ENCODE measurements around the gene LILRB2. TPM values are rescaled to one million over a fixed set of nuclear protein-coding genes. Genes with fewer than 3 reads are reported as not detected.

Gene LILRB2
- total and polyA plus RNA-seq, 2 experiments from 2014 or later = not detected

GRCh38 chr19:54255105-54255775 lies 25.7 kb downstream of the LILRB2 start:
- H3K27me3 ChIP-seq (ENCODE audit: insufficient read depth) = no peaks in the 10 kb centered on the region
- 0 out of 2 replicates have a peak overlapping the region, but pooled peaks have one; percentile 23 for H2AFZ ChIP-seq
- H3F3A ChIP-seq (replicated peaks; ENCODE audit: low read depth) = no peaks in the 10 kb centered on the region
- Mint-ChIP-seq H3K4me1 (peaks cover 4% of the 10 kb centered on the region; the same call in 1 of the 3 replicates), H3K27ac (no peak overlapping the region), H3K9me3 (no peaks in the 10 kb centered on the region), H3K4me3 (no peak overlapping the region; the same call in 2 of the 3 replicates), H3K27me3 (ENCODE audit: insufficient read depth, low read depth, poor library complexity) (peaks cover 5% of the 10 kb centered on the region), H3K36me3 (ENCODE audit: low read depth) (no peaks in the 10 kb centered on the region)
- no peak overlapping the region for H3K27ac ChIP-seq (ENCODE audit: low read depth)
- H3K4me1 ChIP-seq (ENCODE audit: insufficient read depth) = no peaks in the 10 kb centered on the region
- H3K4me3 ChIP-seq = no peak overlapping the region
- no peaks in the 10 kb centered on the region for H3K36me3 ChIP-seq (ENCODE audit: insufficient read depth)
- no peaks in the 10 kb centered on the region for H3K9me2 ChIP-seq (ENCODE audit: insufficient read depth)
- no peak; the same call in 2 of the 3 replicates for ATAC-seq
- DNase-seq (ENCODE audit: low spot score) = no peak
- TF ChIP-seq EZH2phosphoT487 (IDR thresholded peaks at IDR 0.05; ENCODE audit: unreplicated experiment) = no peak
- no peak for TF ChIP-seq ZNF331 (CRISPR knock-in tag; IDR thresholded peaks at IDR 0.05; ENCODE audit: low read depth)
- TF ChIP-seq ZNF114 (CRISPR knock-in tag; IDR thresholded peaks at IDR 0.05) = no peak
- TF ChIP-seq NANOG (IDR thresholded peaks at IDR 0.05; ENCODE audit: borderline replicate concordance) = no peak
- TF ChIP-seq, protein P1, sequence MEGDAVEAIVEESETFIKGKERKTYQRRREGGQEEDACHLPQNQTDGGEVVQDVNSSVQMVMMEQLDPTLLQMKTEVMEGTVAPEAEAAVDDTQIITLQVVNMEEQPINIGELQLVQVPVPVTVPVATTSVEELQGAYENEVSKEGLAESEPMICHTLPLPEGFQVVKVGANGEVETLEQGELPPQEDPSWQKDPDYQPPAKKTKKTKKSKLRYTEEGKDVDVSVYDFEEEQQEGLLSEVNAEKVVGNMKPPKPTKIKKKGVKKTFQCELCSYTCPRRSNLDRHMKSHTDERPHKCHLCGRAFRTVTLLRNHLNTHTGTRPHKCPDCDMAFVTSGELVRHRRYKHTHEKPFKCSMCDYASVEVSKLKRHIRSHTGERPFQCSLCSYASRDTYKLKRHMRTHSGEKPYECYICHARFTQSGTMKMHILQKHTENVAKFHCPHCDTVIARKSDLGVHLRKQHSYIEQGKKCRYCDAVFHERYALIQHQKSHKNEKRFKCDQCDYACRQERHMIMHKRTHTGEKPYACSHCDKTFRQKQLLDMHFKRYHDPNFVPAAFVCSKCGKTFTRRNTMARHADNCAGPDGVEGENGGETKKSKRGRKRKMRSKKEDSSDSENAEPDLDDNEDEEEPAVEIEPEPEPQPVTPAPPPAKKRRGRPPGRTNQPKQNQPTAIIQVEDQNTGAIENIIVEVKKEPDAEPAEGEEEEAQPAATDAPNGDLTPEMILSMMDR (conservative IDR thresholded peaks at IDR 0.05; ENCODE audit: low read depth in 2 of 2) = no peak
- no peak for TF ChIP-seq POLR2AphosphoS5 (IDR thresholded peaks at IDR 0.05; ENCODE audit: low read depth)
- TF ChIP-seq, protein P2, sequence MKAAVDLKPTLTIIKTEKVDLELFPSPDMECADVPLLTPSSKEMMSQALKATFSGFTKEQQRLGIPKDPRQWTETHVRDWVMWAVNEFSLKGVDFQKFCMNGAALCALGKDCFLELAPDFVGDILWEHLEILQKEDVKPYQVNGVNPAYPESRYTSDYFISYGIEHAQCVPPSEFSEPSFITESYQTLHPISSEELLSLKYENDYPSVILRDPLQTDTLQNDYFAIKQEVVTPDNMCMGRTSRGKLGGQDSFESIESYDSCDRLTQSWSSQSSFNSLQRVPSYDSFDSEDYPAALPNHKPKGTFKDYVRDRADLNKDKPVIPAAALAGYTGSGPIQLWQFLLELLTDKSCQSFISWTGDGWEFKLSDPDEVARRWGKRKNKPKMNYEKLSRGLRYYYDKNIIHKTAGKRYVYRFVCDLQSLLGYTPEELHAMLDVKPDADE (IDR thresholded peaks at IDR 0.05) = no peak
- no peak for TF ChIP-seq CREB1 (CRISPR knock-in tag; IDR thresholded peaks at IDR 0.05; ENCODE audit: low read depth)
- TF ChIP-seq REST (IDR thresholded peaks at IDR 0.05; ENCODE audit: unreplicated experiment) = no peak
- no peak for TF ChIP-seq STAT1 (IDR thresholded peaks at IDR 0.05; ENCODE audit: unreplicated experiment)
- TF ChIP-seq, protein P3, sequence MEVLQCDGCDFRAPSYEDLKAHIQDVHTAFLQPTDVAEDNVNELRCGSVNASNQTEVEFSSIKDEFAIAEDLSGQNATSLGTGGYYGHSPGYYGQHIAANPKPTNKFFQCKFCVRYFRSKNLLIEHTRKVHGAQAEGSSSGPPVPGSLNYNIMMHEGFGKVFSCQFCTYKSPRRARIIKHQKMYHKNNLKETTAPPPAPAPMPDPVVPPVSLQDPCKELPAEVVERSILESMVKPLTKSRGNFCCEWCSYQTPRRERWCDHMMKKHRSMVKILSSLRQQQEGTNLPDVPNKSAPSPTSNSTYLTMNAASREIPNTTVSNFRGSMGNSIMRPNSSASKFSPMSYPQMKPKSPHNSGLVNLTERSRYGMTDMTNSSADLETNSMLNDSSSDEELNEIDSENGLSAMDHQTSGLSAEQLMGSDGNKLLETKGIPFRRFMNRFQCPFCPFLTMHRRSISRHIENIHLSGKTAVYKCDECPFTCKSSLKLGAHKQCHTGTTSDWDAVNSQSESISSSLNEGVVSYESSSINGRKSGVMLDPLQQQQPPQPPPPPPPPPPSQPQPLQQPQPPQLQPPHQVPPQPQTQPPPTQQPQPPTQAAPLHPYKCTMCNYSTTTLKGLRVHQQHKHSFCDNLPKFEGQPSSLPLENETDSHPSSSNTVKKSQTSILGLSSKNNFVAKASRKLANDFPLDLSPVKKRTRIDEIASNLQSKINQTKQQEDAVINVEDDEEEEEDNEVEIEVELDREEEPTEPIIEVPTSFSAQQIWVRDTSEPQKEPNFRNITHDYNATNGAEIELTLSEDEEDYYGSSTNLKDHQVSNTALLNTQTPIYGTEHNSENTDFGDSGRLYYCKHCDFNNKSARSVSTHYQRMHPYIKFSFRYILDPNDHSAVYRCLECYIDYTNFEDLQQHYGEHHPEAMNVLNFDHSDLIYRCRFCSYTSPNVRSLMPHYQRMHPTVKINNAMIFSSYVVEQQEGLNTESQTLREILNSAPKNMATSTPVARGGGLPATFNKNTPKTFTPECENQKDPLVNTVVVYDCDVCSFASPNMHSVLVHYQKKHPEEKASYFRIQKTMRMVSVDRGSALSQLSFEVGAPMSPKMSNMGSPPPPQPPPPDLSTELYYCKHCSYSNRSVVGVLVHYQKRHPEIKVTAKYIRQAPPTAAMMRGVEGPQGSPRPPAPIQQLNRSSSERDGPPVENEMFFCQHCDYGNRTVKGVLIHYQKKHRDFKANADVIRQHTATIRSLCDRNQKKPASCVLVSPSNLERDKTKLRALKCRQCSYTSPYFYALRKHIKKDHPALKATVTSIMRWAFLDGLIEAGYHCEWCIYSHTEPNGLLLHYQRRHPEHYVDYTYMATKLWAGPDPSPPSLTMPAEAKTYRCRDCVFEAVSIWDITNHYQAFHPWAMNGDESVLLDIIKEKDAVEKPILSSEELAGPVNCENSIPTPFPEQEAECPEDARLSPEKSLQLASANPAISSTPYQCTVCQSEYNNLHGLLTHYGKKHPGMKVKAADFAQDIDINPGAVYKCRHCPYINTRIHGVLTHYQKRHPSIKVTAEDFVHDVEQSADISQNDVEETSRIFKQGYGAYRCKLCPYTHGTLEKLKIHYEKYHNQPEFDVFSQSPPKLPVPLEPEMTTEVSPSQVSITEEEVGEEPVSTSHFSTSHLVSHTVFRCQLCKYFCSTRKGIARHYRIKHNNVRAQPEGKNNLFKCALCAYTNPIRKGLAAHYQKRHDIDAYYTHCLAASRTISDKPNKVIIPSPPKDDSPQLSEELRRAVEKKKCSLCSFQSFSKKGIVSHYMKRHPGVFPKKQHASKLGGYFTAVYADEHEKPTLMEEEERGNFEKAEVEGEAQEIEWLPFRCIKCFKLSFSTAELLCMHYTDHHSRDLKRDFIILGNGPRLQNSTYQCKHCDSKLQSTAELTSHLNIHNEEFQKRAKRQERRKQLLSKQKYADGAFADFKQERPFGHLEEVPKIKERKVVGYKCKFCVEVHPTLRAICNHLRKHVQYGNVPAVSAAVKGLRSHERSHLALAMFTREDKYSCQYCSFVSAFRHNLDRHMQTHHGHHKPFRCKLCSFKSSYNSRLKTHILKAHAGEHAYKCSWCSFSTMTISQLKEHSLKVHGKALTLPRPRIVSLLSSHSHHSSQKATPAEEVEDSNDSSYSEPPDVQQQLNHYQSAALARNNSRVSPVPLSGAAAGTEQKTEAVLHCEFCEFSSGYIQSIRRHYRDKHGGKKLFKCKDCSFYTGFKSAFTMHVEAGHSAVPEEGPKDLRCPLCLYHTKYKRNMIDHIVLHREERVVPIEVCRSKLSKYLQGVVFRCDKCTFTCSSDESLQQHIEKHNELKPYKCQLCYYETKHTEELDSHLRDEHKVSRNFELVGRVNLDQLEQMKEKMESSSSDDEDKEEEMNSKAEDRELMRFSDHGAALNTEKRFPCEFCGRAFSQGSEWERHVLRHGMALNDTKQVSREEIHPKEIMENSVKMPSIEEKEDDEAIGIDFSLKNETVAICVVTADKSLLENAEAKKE (CRISPR knock-in tag; IDR thresholded peaks at IDR 0.05) = no peak
- no peak for TF ChIP-seq JUNB (IDR thresholded peaks at IDR 0.05; ENCODE audit: unreplicated experiment)
- no peak for TF ChIP-seq EZH2 (IDR thresholded peaks at IDR 0.05; ENCODE audit: low read depth, unreplicated experiment)
- H3K4me2 ChIP-seq = no peak overlapping the region
- no peaks in the 10 kb centered on the region for H4K20me1 ChIP-seq (replicated peaks; ENCODE audit: insufficient read depth)
- H3K79me2 ChIP-seq (replicated peaks; ENCODE audit: insufficient read depth) = no peaks in the 10 kb centered on the region

All from GM23338 (cell line).